Testis (tissue), 3 donors: Measurements from ENCODE around the gene DOHH. TPM values are rescaled to one million over a fixed set of nuclear protein-coding genes. Genes with fewer than 3 reads are reported as not detected.

Source experiments
- DNase-seq: peaks from one replicate; pipeline ENCODE4 v3.0.0-alpha.2; 2019
- H3K27ac ChIP-seq, 2 donors: fragments of 200-600 bp; sonication (generic); one replicate each; pipeline ENCODE4 v1.5.1; 2019
- H3K27me3 ChIP-seq: fragments of 200-600 bp; sonication (generic); one replicate; pipeline ENCODE4 v1.5.1; 2019
- H3K36me3 ChIP-seq: fragments of 200-600 bp; sonication (generic); one replicate; pipeline ENCODE4 v1.5.1; 2017; ENCODE audit warnings: low read depth; ENCODE audit errors: missing control alignments
- H3K4me1 ChIP-seq: fragments of 200-600 bp; sonication (generic); one replicate; pipeline ENCODE4 v1.5.1; 2019
- H3K4me3 ChIP-seq, 2 donors: fragments of 200-600 bp; sonication (generic); one replicate each; pipeline ENCODE4 v1.5.1; 2017 to 2019
- H3K9me3 ChIP-seq: fragments of 200-600 bp; sonication (generic); one replicate; pipeline ENCODE4 v1.5.1; 2017
- CTCF ChIP-seq, 3 experiments: fragments of 450-650 bp in 2 of 3; fragments of 200-600 bp in 1 of 3; sonication (generic) in 1 of 3; IDR thresholded peaks; one replicate each; pipeline ENCODE4 v1.5.1; 2016 to 2019; ENCODE audit warnings: antibody characterized with exemption in 3 of 3, mild to moderate bottlenecking in 2 of 3, moderate library complexity in 1 of 3
- POLR2A ChIP-seq: fragments of 450-650 bp; IDR thresholded peaks from one replicate; pipeline ENCODE4 v1.6.1; 2017; ENCODE audit warnings: antibody characterized with exemption, mild to moderate bottlenecking, moderate library complexity
- WGBS, 2 donors: methylation state at CpG; one replicate each; pipeline ENCODE4 v1.1.5; 2018; 5-methylcytosine and 5-hydroxymethylcytosine counted together
- intact Hi-C: fragments of 100-400 bp; cut with DNase I; formaldehyde crosslinking; loops from one replicate; pipeline ENCODE4 v1.15.1; 2023; ENCODE audit warnings: low total_unique reads
- polyA plus RNA-seq: library from polyadenylated mRNA; stranded (reverse); fragments of 350-450 nt; fragmentation: Illumina TruSeq; extraction: RNeasy Lipid Tissue Mini Kit (QIAGEN cat#74804); gene quantifications from one replicate; pipeline ENCODE4 v1.2.3, GENCODE V29; 2014; ENCODE audit warnings: low read depth, low replicate concordance; ENCODE audit not compliant: insufficient read depth
- small RNA-seq, 2 donors: library from RNA; depleted of rRNA; stranded (forward); fragments of <200 nt; gene quantifications; one replicate each; pipeline ENCODE3, GENCODE V24; 2016
- total RNA-seq, 2 donors: library from RNA; depleted of rRNA; stranded (reverse); fragments of >200 nt; gene quantifications; one replicate each; pipeline ENCODE4 v1.2.3, GENCODE V29; 2016

The DOHH gene
- total and polyA plus RNA-seq, 3 donors from 2014 or later = 10.7 to 29.1 (median 23.5) TPM

GRCh38 chr19:3441089-3441985, 59.1 kb downstream of the DOHH start:
- DNase-seq = no peak
- Histone ChIP-seq H3K27ac (peak overlapping the region in 1 of 2 donors; percentile 41), H3K4me3 (no peak overlapping the region), H3K4me1 (peaks cover 8% of the 10 kb centered on the region), H3K9me3 (no peaks in the 10 kb centered on the region), H3K36me3 (no peaks in the 10 kb centered on the region), H3K27me3 (no peaks in the 10 kb centered on the region)
- intact Hi-C loops = no loop called here
- WGBS, 2 donors = 76 to 81% methylated on average over 14 to 25 of the region's 25 CpGs
- TF ChIP-seq POLR2A = no peak
- TF ChIP-seq CTCF (IDR thresholded peaks at IDR 0.05) = no peak

Small RNA genes lying within 50 kb of the gene (small RNA-seq; reads per million reads assigned to genes)
- gene RF00212 = 0 reads per million in 2 donors

Other genes starting within 250 kb of the DOHH start
- 100 to 1,000 TPM; 113 to 127 TPM for gene NFIC, start 134.1 kb downstream of the DOHH start, total RNA-seq
- gene NFIC, start 134.1 kb downstream of the DOHH start, polyA plus RNA-seq = 56.5 TPM
- 1 to 10 TPM; 1.3 to 3.1 TPM for gene SMIM24, start 20.1 kb downstream of the DOHH start, total RNA-seq
- gene SMIM24, start 20.1 kb downstream of the DOHH start, polyA plus RNA-seq = 10.1 TPM
- gene SMIM44, start 17.2 kb downstream of the DOHH start, total RNA-seq = not detected
- not detected for gene SMIM44, start 17.2 kb downstream of the DOHH start, polyA plus RNA-seq
- 10 to 100 TPM; 91.2 to 95.1 TPM for gene FZR1, start 5.6 kb upstream of the DOHH start, total RNA-seq
- gene FZR1, start 5.6 kb upstream of the DOHH start, polyA plus RNA-seq = 123 TPM
- 10 to 100 TPM; 35.8 to 55.9 TPM for gene TEKTIP1, start 38.5 kb upstream of the DOHH start, total RNA-seq
- 68.2 TPM for gene TEKTIP1, start 38.5 kb upstream of the DOHH start, polyA plus RNA-seq
- 10 to 100 TPM; 83.9 to 95.1 TPM for gene MFSD12, start 56.9 kb upstream of the DOHH start, total RNA-seq
- 32.8 TPM for gene MFSD12, start 56.9 kb upstream of the DOHH start, polyA plus RNA-seq
- gene HMG20B, start 72.3 kb upstream of the DOHH start, total RNA-seq = 100 to 1,000 TPM; 108 to 129 TPM
- 66.2 TPM for gene HMG20B, start 72.3 kb upstream of the DOHH start, polyA plus RNA-seq
- gene GIPC3, start 84.8 kb upstream of the DOHH start, total RNA-seq = under 1 TPM; 0.50 to 0.87 TPM
- 1.5 TPM for gene GIPC3, start 84.8 kb upstream of the DOHH start, polyA plus RNA-seq
- 1 to 10 TPM; 1.3 to 3.2 TPM for gene TBXA2R, start 106.2 kb upstream of the DOHH start, total RNA-seq
- 1.8 TPM for gene TBXA2R, start 106.2 kb upstream of the DOHH start, polyA plus RNA-seq
- 10 to 100 TPM; 52.8 to 57.5 TPM for gene CACTIN, start 126.1 kb upstream of the DOHH start, total RNA-seq
- gene CACTIN, start 126.1 kb upstream of the DOHH start, polyA plus RNA-seq = 26.9 TPM
- 10 to 100 TPM; 80.2 to 87.0 TPM for gene PIP5K1C, start 199.8 kb upstream of the DOHH start, total RNA-seq
- 99.1 TPM for gene PIP5K1C, start 199.8 kb upstream of the DOHH start, polyA plus RNA-seq
- gene TJP3, start 207.7 kb upstream of the DOHH start, total RNA-seq = 10 to 100 TPM; 37.2 to 81.1 TPM
- 125 TPM for gene TJP3, start 207.7 kb upstream of the DOHH start, polyA plus RNA-seq